Measurements from ENCODE around the gene GLT6D1. TPM values are rescaled to one million over a fixed set of nuclear protein-coding genes. Genes with fewer than 3 reads are reported as not detected.

GLT6D1 gene
- total and polyA plus RNA-seq, 2 of the 4 experiments (the other 2 are of a cell fraction) = not detected

- DNase-seq (no peak), ATAC-seq (ENCODE audit: low read depth) (no peak)
- Histone ChIP-seq H2AK5ac (ENCODE audit: low read depth, low read length) (no peak overlapping the region), H3K14ac (replicated peaks; ENCODE audit: low read depth, low read length) (no peak overlapping the region), H3K4me3 (ENCODE audit: insufficient read depth, low read depth, low read length) (no peak overlapping the region), H3K9me1 (ENCODE audit: insufficient read depth, low read length) (no peaks in the 10 kb centered on the region), H4K5ac (ENCODE audit: low read depth, low read length) (no peak overlapping the region), H2BK20ac (ENCODE audit: low read depth, low read length) (no peak overlapping the region), H3K56ac (ENCODE audit: extremely low read depth, insufficient read depth, low read length) (no peak overlapping the region), H2BK5ac (ENCODE audit: low read depth, low read length, poor library complexity, severe bottlenecking) (no peak overlapping the region), H2BK15ac (ENCODE audit: low read depth, low read length) (no peak overlapping the region), H3K9ac (ENCODE audit: low read depth, low read length) (no peak overlapping the region), H3K23ac (ENCODE audit: low read depth, low read length) (no peak overlapping the region), H4K8ac (ENCODE audit: low read depth in 2 of 2, low read length in 2 of 2) (no peak overlapping the region), H3K4me2 (ENCODE audit: low read depth, low read length) (no peak overlapping the region), H2BK120ac (ENCODE audit: low read depth, low read length) (no peak overlapping the region), H4K91ac (ENCODE audit: insufficient read depth, low read depth, low read length) (no peak overlapping the region), H4K20me1 (ENCODE audit: insufficient read depth, low read length) (no peaks in the 10 kb centered on the region), H3K27ac (ENCODE audit: insufficient read depth, low read length) (no peak overlapping the region), H3K27me3 (ENCODE audit: control insufficient read depth, insufficient read depth, low read length) (no peaks in the 10 kb centered on the region), H3K4me1 (ENCODE audit: control insufficient read depth, insufficient read depth, low read length) (no peaks in the 10 kb centered on the region), H3K4ac (ENCODE audit: low read depth, low read length) (no peak overlapping the region), H2AK9ac (replicated peaks; ENCODE audit: low read depth, low read length, poor library complexity) (no peak overlapping the region), H3K79me1 (ENCODE audit: low read depth in 1 of 2, low read length in 2 of 2) (no peaks in the 10 kb centered on the region), H3K9me3 (ENCODE audit: control insufficient read depth, insufficient read depth, low read length) (no peaks in the 10 kb centered on the region; the same call in 1 of the 2 replicates), H3K18ac (ENCODE audit: low read depth, low read length) (no peak overlapping the region), H2AFZ (replicated peaks; ENCODE audit: low read length, poor library complexity) (no peak overlapping the region), H3K36me3 (ENCODE audit: control insufficient read depth, insufficient read depth, low read length) (no peaks in the 10 kb centered on the region)
- intact Hi-C loops (cut with micrococcal nuclease) = no loop called here
- in situ Hi-C loops (cut with MboI; ENCODE audit: low sequenced_read_pairs) = no loop called here
- ChIA-PET CTCF (no interaction called here), POLR2A (ENCODE audit: unreplicated experiment) (no interaction called here)
- BruUV-seq (replicated peaks) = no TSS peak
- dilution Hi-C loops (cut with HindIII; ENCODE audit: low sequenced_read_pairs, unreplicated experiment) = no loop called here
- TF ChIP-seq USF2 (IDR thresholded peaks at IDR 0.05; ENCODE audit: low read depth, low read length) = no peak
- no peak for TF ChIP-seq CTCF (conservative IDR thresholded peaks at IDR 0.05; ENCODE audit: low read depth, low read length)
- TF ChIP-seq MAFK (IDR thresholded peaks at IDR 0.05; ENCODE audit: low read depth, low read length) = no peak
- no peak for TF ChIP-seq RFX5 (IDR thresholded peaks at IDR 0.05; ENCODE audit: low read depth, low read length)
- WGBS, 2 experiments (ENCODE audit: extremely low coverage in 2 of 2, insufficient read length in 1 of 2) = 57% methylated on average over 5 of the region's 12 CpGs; no CpG with 5 or more reads in 1 of the 2 experiments
Observed at GRCh38 chr9:135663857-135664256, 24.5 kb upstream of the GLT6D1 start.

Data from IMR-90 (cell line).